Ectodermal cell (in vitro differentiated cells): ENCODE measurements around the gene ITPR3.

ENCODE experiments used
- H3K27ac ChIP-seq: 2 replicates; pipeline ENCODE4 v1.7.0; 2013; ENCODE audit warnings: mild to moderate bottlenecking, low read depth, low read length; ENCODE audit not compliant: insufficient read depth, poor library complexity, severe bottlenecking
- H3K27me3 ChIP-seq: 2 replicates; pipeline ENCODE4 v1.7.0; 2013; ENCODE audit warnings: mild to moderate bottlenecking, low read length; ENCODE audit not compliant: insufficient read depth, control insufficient read depth, poor library complexity, severe bottlenecking
- H3K36me3 ChIP-seq: one replicate; pipeline ENCODE4 v1.7.0; 2013; ENCODE audit warnings: low read length; ENCODE audit not compliant: control insufficient read depth, insufficient read depth
- H3K4me1 ChIP-seq: one replicate; pipeline ENCODE4 v1.7.0; 2013; ENCODE audit warnings: low read length; ENCODE audit not compliant: control insufficient read depth, insufficient read depth
- H3K4me3 ChIP-seq: 2 replicates; pipeline ENCODE4 v1.7.0; 2013; ENCODE audit warnings: low read depth, low read length, control low read depth; ENCODE audit not compliant: insufficient read depth
- H3K9me3 ChIP-seq: 2 replicates; pipeline ENCODE4 v1.7.0; 2013; ENCODE audit warnings: mild to moderate bottlenecking, low read length, moderate library complexity; ENCODE audit not compliant: control insufficient read depth
- WGBS, 2 experiments: methylation state at CpG; one replicate each; pipeline ENCODE4 v1.1.7; 2013; ENCODE audit warnings: missing lambda C conversion rate in 2 of 2; 5-methylcytosine and 5-hydroxymethylcytosine counted together

Gene ITPR3

GRCh38 chr6:33665957-33666356 is 44.8 kb downstream of the ITPR3 start:
- WGBS, 2 experiments: 84 to 88% methylated on average over 12 to 13 of the region's 13 CpGs
- Histone ChIP-seq H3K9me3 (no peaks in the 10 kb centered on the region), H3K4me3 (no peak overlapping the region), H3K27me3 (no peaks in the 10 kb centered on the region), H3K27ac (no peak overlapping the region), H3K36me3 (no peaks in the 10 kb centered on the region), H3K4me1 (no peaks in the 10 kb centered on the region)

DNA sequence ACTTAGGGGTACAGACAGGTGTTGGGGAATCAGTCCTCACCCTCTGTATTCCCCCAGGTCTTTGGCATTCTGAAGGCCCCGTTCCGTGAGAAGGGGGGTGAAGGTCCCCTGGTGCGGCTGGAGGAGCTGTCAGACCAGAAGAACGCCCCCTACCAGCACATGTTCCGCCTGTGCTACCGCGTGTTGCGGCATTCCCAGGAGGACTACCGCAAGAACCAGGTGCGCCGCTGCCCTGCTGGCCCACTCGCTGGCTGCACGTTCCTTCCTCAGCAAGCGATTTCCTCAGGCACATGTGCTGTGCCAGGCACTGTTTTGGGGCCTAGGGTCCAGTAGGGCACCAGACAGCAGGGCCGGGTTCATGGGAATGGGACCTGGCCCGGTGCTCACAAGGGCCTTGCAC is 46.0 kb downstream of the ITPR3 start:
- WGBS, 2 experiments: 95 to 96% methylated on average over 16 of the region's 16 CpGs
- Histone ChIP-seq H3K9me3 (no peaks in the 10 kb centered on the region), H3K36me3 (no peaks in the 10 kb centered on the region), H3K27ac (no peak overlapping the region), H3K4me3 (no peak overlapping the region), H3K4me1 (no peaks in the 10 kb centered on the region), H3K27me3 (no peaks in the 10 kb centered on the region)

- WGBS, 2 experiments: 95 to 96% methylated on average over 11 of the region's 11 CpGs
These were observed 46.7 kb downstream of the ITPR3 start for GRCh38 chr6:33667776-33668175.

GRCh38 chr6:33668328-33668727 is 47.2 kb downstream of the ITPR3 start:
- Histone ChIP-seq H3K27me3 (no peaks in the 10 kb centered on the region), H3K4me1 (peaks cover 2% of the 10 kb centered on the region), H3K9me3 (no peaks in the 10 kb centered on the region), H3K36me3 (no peaks in the 10 kb centered on the region), H3K4me3 (no peak overlapping the region), H3K27ac (no peak overlapping the region)
- 96% methylated on average over 8 of the region's 8 CpGs for WGBS, 2 experiments

More at GRCh38 chr6:33667776-33668175, 46.7 kb downstream of the ITPR3 start:
- no peaks in the 10 kb centered on the region for H3K36me3 ChIP-seq
- no peak overlapping the region for H3K4me3 ChIP-seq
- H3K27ac ChIP-seq: no peak overlapping the region
- H3K27me3 ChIP-seq: no peaks in the 10 kb centered on the region
- H3K9me3 ChIP-seq: no peaks in the 10 kb centered on the region
- no peaks in the 10 kb centered on the region for H3K4me1 ChIP-seq

GRCh38 chr6:33668914-33669313 is 47.8 kb downstream of the ITPR3 start:
- peaks cover 8% of the 10 kb centered on the region for H3K4me1 ChIP-seq
- no peaks in the 10 kb centered on the region for H3K36me3 ChIP-seq
- no peak overlapping the region for H3K4me3 ChIP-seq
- no peaks in the 10 kb centered on the region for H3K9me3 ChIP-seq
- WGBS, 2 experiments: 73 to 74% methylated on average over 17 of the region's 17 CpGs
- no peaks in the 10 kb centered on the region for H3K27me3 ChIP-seq
- no peak overlapping the region for H3K27ac ChIP-seq

DNA sequence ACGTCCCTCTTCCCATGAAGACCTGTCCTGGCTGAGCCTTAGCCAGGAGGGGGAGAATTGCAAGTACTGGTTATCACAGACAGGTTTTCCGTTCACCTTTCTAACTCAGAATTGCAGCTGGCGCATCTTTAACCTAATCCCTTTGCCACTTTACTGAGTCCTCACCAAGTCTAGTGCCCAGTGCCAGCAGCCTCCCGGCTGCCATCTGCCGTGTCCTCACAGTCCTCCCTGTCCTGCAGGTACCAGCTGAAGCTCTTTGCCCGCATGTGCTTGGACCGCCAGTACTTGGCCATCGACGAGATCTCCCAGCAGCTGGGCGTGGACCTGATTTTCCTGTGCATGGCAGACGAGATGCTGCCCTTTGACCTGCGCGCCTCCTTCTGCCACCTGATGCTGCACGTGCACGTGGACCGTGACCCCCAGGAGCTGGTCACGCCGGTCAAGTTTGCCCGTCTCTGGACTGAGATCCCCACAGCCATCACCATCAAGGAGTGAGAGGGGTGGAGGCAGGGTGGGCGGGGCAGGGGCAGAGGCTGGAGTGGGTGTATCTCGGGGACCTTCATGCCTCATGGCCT is 49.1 kb downstream of the ITPR3 start:
- H3K27ac ChIP-seq: no peak overlapping the region
- peaks cover 14% of the 10 kb centered on the region for H3K4me1 ChIP-seq
- H3K27me3 ChIP-seq: no peaks in the 10 kb centered on the region
- no peaks in the 10 kb centered on the region for H3K36me3 ChIP-seq
- no peak overlapping the region for H3K4me3 ChIP-seq
- WGBS, 2 experiments: 89 to 93% methylated on average over 21 of the region's 21 CpGs
- H3K9me3 ChIP-seq: no peaks in the 10 kb centered on the region

DNA sequence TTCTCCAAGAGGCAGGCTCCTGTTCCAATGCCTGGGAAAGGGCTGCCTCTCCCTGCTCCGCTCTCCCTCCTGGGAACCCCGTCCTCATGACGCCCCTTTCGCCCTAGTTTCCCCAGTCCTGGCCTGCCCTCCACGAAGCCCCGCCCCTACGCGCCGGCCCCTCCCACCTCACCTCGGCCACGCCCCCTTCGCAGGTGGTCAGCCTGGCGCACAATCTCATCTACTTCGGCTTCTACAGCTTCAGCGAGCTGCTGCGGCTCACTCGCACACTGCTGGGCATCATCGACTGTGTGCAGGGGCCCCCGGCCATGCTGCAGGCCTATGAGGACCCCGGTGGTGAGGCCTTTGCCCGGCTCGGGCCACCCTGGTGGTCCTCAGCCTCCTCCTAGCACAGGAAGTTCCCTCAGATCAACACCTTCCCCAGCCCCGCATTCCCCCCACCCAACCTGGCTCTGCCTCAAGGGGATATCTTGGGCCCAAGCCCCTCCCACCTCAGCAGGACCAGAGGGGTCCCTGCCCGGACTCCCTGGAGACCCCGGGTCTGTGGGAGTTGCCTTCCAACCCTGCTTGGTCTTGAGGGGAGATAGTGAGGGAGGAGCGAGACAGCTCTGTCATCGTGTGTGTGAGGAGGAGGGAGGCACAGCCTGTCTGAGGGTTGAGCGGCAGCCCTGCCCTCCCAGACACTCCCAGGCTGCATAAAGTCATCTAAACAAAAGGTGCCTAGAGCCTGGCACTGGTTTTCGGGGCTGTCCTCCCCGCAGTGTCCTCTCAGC is 50.0 kb downstream of the ITPR3 start:
- Histone ChIP-seq H3K36me3 (no peaks in the 10 kb centered on the region), H3K27ac (no peak overlapping the region), H3K4me1 (peaks cover 14% of the 10 kb centered on the region), H3K27me3 (no peaks in the 10 kb centered on the region), H3K4me3 (no peak overlapping the region), H3K9me3 (no peaks in the 10 kb centered on the region)
- 84 to 86% methylated on average over 30 of the region's 30 CpGs for WGBS, 2 experiments

- no peaks in the 10 kb centered on the region for H3K27me3 ChIP-seq
- 91 to 95% methylated on average over 3 of the region's 3 CpGs for WGBS, 2 experiments
- no peaks in the 10 kb centered on the region for H3K36me3 ChIP-seq
- no peak overlapping the region for H3K27ac ChIP-seq
- H3K4me1 ChIP-seq: peaks cover 14% of the 10 kb centered on the region
- H3K4me3 ChIP-seq: no peak overlapping the region
- no peaks in the 10 kb centered on the region for H3K9me3 ChIP-seq
These were observed 50.6 kb downstream of the ITPR3 start for GRCh38 chr6:33671744-33672072.

GRCh38 chr6:33672808-33673207 is 51.7 kb downstream of the ITPR3 start:
- no peak overlapping the region for H3K27ac ChIP-seq
- 60 to 65% methylated on average over 5 of the region's 5 CpGs for WGBS, 2 experiments
- H3K36me3 ChIP-seq: no peaks in the 10 kb centered on the region
- peaks cover 14% of the 10 kb centered on the region for H3K4me1 ChIP-seq
- H3K27me3 ChIP-seq: no peaks in the 10 kb centered on the region
- no peaks in the 10 kb centered on the region for H3K9me3 ChIP-seq
- no peak overlapping the region for H3K4me3 ChIP-seq

- Histone ChIP-seq H3K27me3 (no peaks in the 10 kb centered on the region), H3K4me1 (peaks cover 14% of the 10 kb centered on the region), H3K27ac (peak overlapping the region; percentile 33), H3K4me3 (no peak overlapping the region), H3K36me3 (no peaks in the 10 kb centered on the region), H3K9me3 (no peaks in the 10 kb centered on the region)
- WGBS, 2 experiments: 65 to 68% methylated on average over 7 of the region's 7 CpGs
These were observed 52.7 kb downstream of the ITPR3 start for GRCh38 chr6:33673851-33674250.
